Mesothelial cell of epicardium (in vitro differentiated cells): ENCODE data around the gene ST6GALNAC4. TPM values are rescaled to one million over a fixed set of nuclear protein-coding genes. Genes with fewer than 3 reads are reported as not detected.

Experiments used
- DNase-seq, 2 experiments: peaks; one replicate each; pipeline ENCODE4 v3.0.0; 2021; ENCODE audit warnings: low spot score in 2 of 2; ENCODE audit not compliant: unreplicated experiment in 2 of 2
- H3K27ac Mint-ChIP-seq: 2 replicates; pipeline ENCODE4 v1.8.0; 2021; ENCODE audit warnings: mixed read lengths
- H3K27me3 Mint-ChIP-seq: 2 replicates; pipeline ENCODE4 v1.8.0; 2021; ENCODE audit warnings: low read depth, mixed read lengths
- H3K36me3 Mint-ChIP-seq: 2 replicates; pipeline ENCODE4 v1.8.0; 2021; ENCODE audit warnings: mixed read lengths
- H3K4me1 Mint-ChIP-seq: 2 replicates; pipeline ENCODE4 v1.8.0; 2021; ENCODE audit warnings: mixed read lengths
- H3K4me3 Mint-ChIP-seq: 2 replicates; pipeline ENCODE4 v1.8.0; 2021; ENCODE audit warnings: mild to moderate bottlenecking, moderate library complexity, mixed read lengths
- H3K9me3 Mint-ChIP-seq: 2 replicates; pipeline ENCODE4 v1.8.0; 2021; ENCODE audit warnings: mixed read lengths
- CTCF ChIP-seq: fragments of 200-600 bp; sonication (generic); IDR thresholded peaks from one replicate; pipeline ENCODE4 v1.5.0; 2021; ENCODE audit warnings: antibody characterized with exemption; ENCODE audit not compliant: unreplicated experiment
- total RNA-seq: library from RNA; stranded (reverse); gene quantifications from 3 replicates; pipeline ENCODE4 v1.2.1, GENCODE V29; 2021

Gene ST6GALNAC4
- total RNA-seq, 1 donor from 2014 or later, result 14.5 TPM

GRCh38 chr9:127958728-127959127, 41.9 kb upstream of the ST6GALNAC4 start:
- no peaks in the 10 kb centered on the region for H3K27me3 Mint-ChIP-seq

GRCh38 chr9:127955294-127956015, 38.6 kb upstream of the ST6GALNAC4 start:
- H3K27ac Mint-ChIP-seq, result peak overlapping the region; percentile 75
- no peak for TF ChIP-seq CTCF
- DNase-seq, result no peak
- H3K4me3 Mint-ChIP-seq, result no peak overlapping the region
- peaks cover 20% of the 10 kb centered on the region for H3K4me1 Mint-ChIP-seq
- H3K9me3 Mint-ChIP-seq, result peaks cover 7% of the 10 kb centered on the region
- H3K36me3 Mint-ChIP-seq, result peaks cover 8% of the 10 kb centered on the region
- no peaks in the 10 kb centered on the region for H3K27me3 Mint-ChIP-seq

More at GRCh38 chr9:127958728-127959127, 41.9 kb upstream of the ST6GALNAC4 start:
- Mint-ChIP-seq H3K9me3 (peaks cover 7% of the 10 kb centered on the region), H3K4me1 (peaks cover 33% of the 10 kb centered on the region), H3K27ac (no peak overlapping the region), H3K4me3 (no peak overlapping the region), H3K36me3 (peaks cover 12% of the 10 kb centered on the region)
- DNase-seq, result no peak
- TF ChIP-seq CTCF, result no peak

GRCh38 chr9:127954831-127955293, 38.0 kb upstream of the ST6GALNAC4 start:
- DNase-seq, result no peak
- peaks cover 18% of the 10 kb centered on the region for H3K4me1 Mint-ChIP-seq
- no peak overlapping the region for H3K27ac Mint-ChIP-seq
- peaks cover 8% of the 10 kb centered on the region for H3K36me3 Mint-ChIP-seq
- H3K9me3 Mint-ChIP-seq, result peaks cover 7% of the 10 kb centered on the region
- no peaks in the 10 kb centered on the region for H3K27me3 Mint-ChIP-seq
- no peak overlapping the region for H3K4me3 Mint-ChIP-seq
- TF ChIP-seq CTCF, result no peak

- Mint-ChIP-seq H3K9me3 (peaks cover 7% of the 10 kb centered on the region), H3K27ac (no peak overlapping the region), H3K27me3 (no peaks in the 10 kb centered on the region), H3K36me3 (peaks cover 8% of the 10 kb centered on the region), H3K4me1 (peaks cover 14% of the 10 kb centered on the region), H3K4me3 (no peak overlapping the region)
- no peak for DNase-seq
- TF ChIP-seq CTCF, result no peak
Measured at GRCh38 chr9:127953768-127954505, 37.1 kb upstream of the ST6GALNAC4 start.

- no peak overlapping the region for H3K27ac Mint-ChIP-seq
- peaks cover 14% of the 10 kb centered on the region for H3K4me1 Mint-ChIP-seq
- no peaks in the 10 kb centered on the region for H3K27me3 Mint-ChIP-seq
Measured at GRCh38 chr9:127953154-127953553, 36.3 kb upstream of the ST6GALNAC4 start.

More at GRCh38 chr9:127953154-127953553, 36.3 kb upstream of the ST6GALNAC4 start:
- peaks cover 4% of the 10 kb centered on the region for H3K9me3 Mint-ChIP-seq
- peaks cover 5% of the 10 kb centered on the region for H3K36me3 Mint-ChIP-seq
- H3K4me3 Mint-ChIP-seq, result no peak overlapping the region
- no peak for DNase-seq
- TF ChIP-seq CTCF, result no peak
